Endometrium (tissue), 2 donors: ENCODE data around the gene DPYD.

Experiments used
- FAIRE-seq: peaks from 2 replicates; lab custom pipeline; 2012; peaks lifted over from hg19 to GRCh38; lab: Jason Lieb, UNC
- donor health status: control.
- donor health status: control.

The DPYD gene

GRCh38 chr1:97044159-97044760 is 876.6 kb downstream of the DPYD start:
- FAIRE-seq: no peak

GRCh38 chr1:97042551-97042950 is 878.3 kb downstream of the DPYD start:
- no peak for FAIRE-seq

DNA sequence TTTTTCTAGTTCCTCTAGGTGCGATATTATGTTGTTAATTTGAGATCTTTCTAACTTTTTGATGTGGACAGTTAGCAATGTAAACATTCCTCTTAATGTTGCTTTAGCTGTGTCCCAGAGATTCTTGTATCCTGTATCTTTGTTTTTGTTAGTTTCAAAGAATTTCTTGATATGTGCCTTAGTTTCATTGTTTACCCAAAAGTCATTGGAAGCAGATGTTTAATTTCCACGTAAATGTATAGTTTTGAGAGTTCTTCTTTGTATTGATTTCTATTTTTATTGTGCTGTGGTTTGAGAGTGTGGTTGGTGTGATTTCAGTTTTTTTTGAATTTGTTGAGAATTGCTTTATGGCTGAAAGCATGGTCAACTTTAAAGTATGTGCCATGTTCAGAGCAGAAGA is 879.8 kb downstream of the DPYD start:
- no peak for FAIRE-seq

GRCh38 chr1:97038410-97038809 is 882.4 kb downstream of the DPYD start:
- no peak for FAIRE-seq

GRCh38 chr1:97034651-97035050 is 886.2 kb downstream of the DPYD start:
- no peak for FAIRE-seq

- FAIRE-seq: no peak
Measured at GRCh38 chr1:97033949-97034348, 886.9 kb downstream of the DPYD start.
